H1 (cell line): Measurements from ENCODE around the gene RNF2. TPM values are rescaled to one million over a fixed set of nuclear protein-coding genes. Genes with fewer than 3 reads are reported as not detected.

ENCODE experiments used
- CTCF ChIA-PET: fragments of 300-600 bp; sonication (Branson Sonifier 250); formaldehyde crosslinking; loops from one replicate; lab custom pipeline; 2021; ENCODE audit not compliant: partially characterized antibody; lab: Charles Lee
- POLR2A ChIA-PET: fragments of 300-600 bp; sonication (Branson Sonifier 250); formaldehyde crosslinking; loops from one replicate; lab custom pipeline; 2021; ENCODE audit warnings: inconsistent platforms; ENCODE audit not compliant: partially characterized antibody; lab: Charles Lee
- DNase-seq, 2 experiments: peaks; one replicate each; pipeline versions ENCODE4 v3.0.0 to v3.0.0-alpha.2; 2010 to 2022; ENCODE audit warnings: low spot score in 2 of 2, low read depth in 1 of 2, mixed read lengths in 1 of 2
- FAIRE-seq: peaks from 2 replicates; lab custom pipeline; 2011; peaks lifted over from hg19 to GRCh38; lab: Jason Lieb, UNC
- H2AFZ ChIP-seq: 2 replicates; pipeline ENCODE4 v1.8.1; 2012; ENCODE audit warnings: low read length, inconsistent platforms
- H2AK5ac ChIP-seq: 2 replicates; pipeline ENCODE4 v1.6.1; 2013; ENCODE audit warnings: low read depth, low read length
- H2BK120ac ChIP-seq: replicated peaks from 2 replicates; pipeline ENCODE3; 2013; ENCODE audit warnings: low read depth, low read length, inconsistent platforms
- H2BK12ac ChIP-seq: 2 replicates; pipeline ENCODE4 v1.6.1; 2013; ENCODE audit warnings: low read depth, low read length
- H2BK15ac ChIP-seq: 2 replicates; pipeline ENCODE4 v1.6.1; 2013; ENCODE audit warnings: low read length
- H2BK20ac ChIP-seq: 2 replicates; pipeline ENCODE4 v1.6.1; 2013; ENCODE audit warnings: low read length
- H2BK5ac ChIP-seq: 2 replicates; pipeline ENCODE4 v1.6.1; 2013; ENCODE audit warnings: low read depth, low read length
- H3K14ac ChIP-seq: 2 replicates; pipeline ENCODE4 v1.6.1; 2013; ENCODE audit warnings: inconsistent platforms; ENCODE audit not compliant: insufficient read length
- H3K18ac ChIP-seq: 2 replicates; pipeline ENCODE4 v1.6.1; 2013; ENCODE audit warnings: low read length; ENCODE audit errors: extremely low read depth
- H3K23ac ChIP-seq: 2 replicates; pipeline ENCODE4 v1.6.1; 2013; ENCODE audit warnings: inconsistent platforms; ENCODE audit not compliant: insufficient read length
- H3K23me2 ChIP-seq: 2 replicates; pipeline ENCODE4 v1.6.1; 2013; ENCODE audit warnings: low read depth, low read length
- H3K27ac ChIP-seq: 2 replicates; pipeline ENCODE4 v1.6.1; 2011; ENCODE audit warnings: low read depth, low read length, inconsistent platforms
- H3K27me3 ChIP-seq, 4 experiments: replicated peaks in 1 of 4; 1 replicate in 1 of 4; 2 replicates in 3 of 4; pipeline versions ENCODE4 v1.6.1 to v1.8.1; 2011 to 2013; ENCODE audit warnings: low read length in 3 of 4, mild to moderate bottlenecking in 3 of 4, inconsistent platforms in 2 of 4, mixed read lengths in 2 of 4, moderate library complexity in 1 of 4; ENCODE audit not compliant: control insufficient read depth in 3 of 4, insufficient read depth in 3 of 4; ENCODE audit errors: extremely low read depth in 1 of 4
- H3K36me3 ChIP-seq, 4 experiments: 2 replicates each; pipeline versions ENCODE4 v1.6.1 to v1.8.1; 2011 to 2013; ENCODE audit warnings: mild to moderate bottlenecking in 4 of 4, low read length in 3 of 4, moderate library complexity in 2 of 4, control low read depth in 1 of 4, inconsistent platforms in 1 of 4; ENCODE audit not compliant: insufficient read depth in 4 of 4, control insufficient read depth in 2 of 4
- H3K4ac ChIP-seq: replicated peaks from 2 replicates; pipeline ENCODE3; 2013; ENCODE audit warnings: low read length, low read depth, mixed read lengths, inconsistent platforms; ENCODE audit not compliant: insufficient read length
- H3K4me1 ChIP-seq, 4 experiments: replicated peaks in 1 of 4; 1 replicate in 1 of 4; 2 replicates in 3 of 4; pipeline versions ENCODE4 v1.6.1 to v1.8.1; 2011 to 2013; ENCODE audit warnings: low read length in 3 of 4, inconsistent platforms in 2 of 4, mixed read lengths in 1 of 4; ENCODE audit not compliant: insufficient read depth in 4 of 4, control insufficient read depth in 3 of 4
- H3K4me2 ChIP-seq, 2 experiments: 2 replicates each; pipeline versions ENCODE4 v1.6.1 to v1.8.1; 2011 to 2013; ENCODE audit warnings: low read depth in 2 of 2, low read length in 2 of 2, control low read depth in 1 of 2, inconsistent platforms in 1 of 2, mild to moderate bottlenecking in 1 of 2; ENCODE audit not compliant: insufficient read depth in 1 of 2
- H3K4me3 ChIP-seq, 4 experiments: fragments of 200-600, 300-600 bp in 1 of 4; sonication (generic), shearing (Covaris generic), sonication (Bioruptor Twin) in 1 of 4; 2 replicates each; pipeline versions ENCODE4 v1.5.1 to v1.8.1; 2011 to 2016; ENCODE audit warnings: low read length in 4 of 4, low read depth in 3 of 4, control low read depth in 2 of 4, inconsistent platforms in 2 of 4, mild to moderate bottlenecking in 2 of 4, mixed read lengths in 1 of 4, moderate library complexity in 1 of 4; ENCODE audit not compliant: insufficient read depth in 2 of 4; ENCODE audit errors: extremely low read depth in 1 of 4
- H3K56ac ChIP-seq: replicated peaks from 2 replicates; pipeline ENCODE3; 2013; ENCODE audit warnings: low read depth, mild to moderate bottlenecking, mixed read lengths, low read length, inconsistent platforms; ENCODE audit not compliant: insufficient read length
- H3K79me1 ChIP-seq: 2 replicates; pipeline ENCODE4 v1.6.1; 2013; ENCODE audit warnings: low read depth, low read length, control low read depth
- H3K79me2 ChIP-seq, 2 experiments: 2 replicates each; pipeline versions ENCODE4 v1.6.1 to v1.8.1; 2012 to 2013; ENCODE audit warnings: low read length in 2 of 2, mild to moderate bottlenecking in 2 of 2, inconsistent platforms in 1 of 2; ENCODE audit not compliant: insufficient read depth in 2 of 2, control insufficient read depth in 1 of 2
- H3K9ac ChIP-seq, 4 experiments: replicated peaks in 1 of 4; 1 replicate in 1 of 4; 2 replicates in 3 of 4; pipeline versions ENCODE4 v1.6.1 to v1.8.1; 2011 to 2013; ENCODE audit warnings: low read depth in 3 of 4, low read length in 3 of 4, control low read depth in 2 of 4, mild to moderate bottlenecking in 2 of 4, moderate library complexity in 2 of 4, inconsistent platforms in 1 of 4; ENCODE audit errors: extremely low read depth in 1 of 4
- H3K9me3 ChIP-seq, 2 experiments: 2 replicates each; pipeline versions ENCODE4 v1.6.1 to v1.8.1; 2012 to 2013; ENCODE audit warnings: mild to moderate bottlenecking in 2 of 2, moderate library complexity in 2 of 2, control low read depth in 1 of 2, inconsistent platforms in 1 of 2, low read depth in 1 of 2, low read length in 1 of 2, mixed read lengths in 1 of 2; ENCODE audit not compliant: insufficient read depth in 2 of 2
- H4K20me1 ChIP-seq, 2 experiments: replicated peaks in 1 of 2; 2 replicates each; pipeline versions ENCODE3 to v1.8.1; 2011 to 2013; ENCODE audit warnings: inconsistent platforms in 2 of 2, low read length in 2 of 2, mild to moderate bottlenecking in 1 of 2; ENCODE audit not compliant: insufficient read depth in 2 of 2, control insufficient read depth in 1 of 2
- H4K5ac ChIP-seq: 2 replicates; pipeline ENCODE4 v1.6.1; 2013; ENCODE audit warnings: low read length, low read depth, mixed read lengths, inconsistent platforms; ENCODE audit not compliant: insufficient read length
- H4K8ac ChIP-seq: 2 replicates; pipeline ENCODE4 v1.8.0; 2013; ENCODE audit warnings: mild to moderate bottlenecking, moderate library complexity, low read length, inconsistent platforms; ENCODE audit not compliant: insufficient read depth; ENCODE audit errors: extremely low read depth
- H4K91ac ChIP-seq: replicated peaks from 2 replicates; pipeline ENCODE3; 2013; ENCODE audit warnings: low read length, mixed read lengths, inconsistent platforms; ENCODE audit not compliant: insufficient read length
- ATF2 ChIP-seq: IDR thresholded peaks from 2 replicates; pipeline ENCODE4 v1.6.1; 2012; ENCODE audit warnings: low read length, inconsistent platforms
- BRCA1 ChIP-seq: IDR thresholded peaks from 2 replicates; pipeline ENCODE4 v1.6.1; 2012; ENCODE audit warnings: low read depth, low read length, improper control_type of control experiment
- JUND ChIP-seq: IDR thresholded peaks from 2 replicates; pipeline ENCODE4 v1.6.1; 2011; ENCODE audit warnings: mild to moderate bottlenecking, improper control_type of control experiment, low read length
- KDM5A ChIP-seq: fragments of 200-600 bp; IDR thresholded peaks from 2 replicates; pipeline ENCODE4 v1.7.1; 2012; ENCODE audit warnings: mild to moderate bottlenecking, low read length, inconsistent platforms, mixed read lengths
- NANOG ChIP-seq: IDR thresholded peaks from 2 replicates; pipeline ENCODE4 v1.6.1; 2011; ENCODE audit warnings: low read length, low read depth, mild to moderate bottlenecking, inconsistent platforms; ENCODE audit not compliant: insufficient read depth, poor library complexity, severe bottlenecking
- ZNF274 ChIP-seq: IDR thresholded peaks from 2 replicates; pipeline ENCODE4 v1.7.0; 2012; ENCODE audit warnings: low read length, borderline replicate concordance; ENCODE audit errors: extremely low read depth
- polyA plus RNA-seq, 7 experiments: library from polyadenylated mRNA; depleted of rRNA in 3 of 7; stranded (reverse) in 5 of 7; unstranded in 2 of 7; fragments of >200 nt in 5 of 7; fragments of 200-250 nt in 2 of 7; gene quantifications; 1 replicate in 5 of 7; 2 replicates in 1 of 7; 4 replicates in 1 of 7; pipeline versions ENCODE4 v1.2.1 to v1.2.3, GENCODE V29; 2011 to 2013; ENCODE audit warnings: missing spikeins in 2 of 7, mixed read lengths in 2 of 7
- total RNA-seq: library from RNA; stranded (reverse); fragmentation: NEBNext Ultra II Directional; extraction: Animal tissue kit (Norgen Biotek cat#: 25700); gene quantifications from 2 replicates; pipeline ENCODE4 v1.2.1, GENCODE V29; 2021

The RNF2 gene
- total and polyA plus RNA-seq, 2 of the 8 experiments (the other 6 are each of a cell fraction or from before 2014, with no cell fraction given): 28.9 to 58.9 TPM

GRCh38 chr1:185074307-185074706 is 28.9 kb downstream of the RNF2 start:
- no peak overlapping the region for H3K4ac ChIP-seq
- no peak overlapping the region for H3K27ac ChIP-seq
- H2AK5ac ChIP-seq: no peak overlapping the region
- no peak overlapping the region for H3K56ac ChIP-seq
- ChIA-PET CTCF (interaction anchor here (1.0 kb wide), 1 partner anchor 10 kb away, joined by 3 read pairs; no protein-coding TSS in a partner anchor), POLR2A (interaction anchor here (0.7 to 1.4 kb wide), 2 partner anchors 27 to 30 kb away, joined by 3 to 4 read pairs; no protein-coding TSS in a partner anchor)
- H2BK120ac ChIP-seq: no peak overlapping the region
- peaks cover 0 to 2% of the 10 kb centered on the region in 2 experiments for H4K20me1 ChIP-seq
- peaks cover 3% of the 10 kb centered on the region; the same call in 1 of the 2 replicates for H3K79me1 ChIP-seq
- H3K4me1 ChIP-seq: peaks cover 0 to 24% (median 6%) of the 10 kb centered on the region in 4 experiments; a peak in 6 of 7 replicates
- H3K27me3 ChIP-seq: no peaks in the 10 kb centered on the region
- H2BK15ac ChIP-seq: no peak overlapping the region
- peaks cover 0 to 4% (median 1%) of the 10 kb centered on the region in 4 experiments; a peak in 1 of 8 replicates for H3K36me3 ChIP-seq
- H4K5ac ChIP-seq: no peak overlapping the region
- H2BK12ac ChIP-seq: no peak overlapping the region
- H4K91ac ChIP-seq: no peak overlapping the region
- no peak overlapping the region for H3K23ac ChIP-seq
- no peak overlapping the region for H3K18ac ChIP-seq
- DNase-seq (no peak), FAIRE-seq (no peak)
- no peak overlapping the region for H4K8ac ChIP-seq
- H2AFZ ChIP-seq: no peak overlapping the region
- no peak overlapping the region for H2BK20ac ChIP-seq
- H3K79me2 ChIP-seq: peaks cover 7 to 96% of the 10 kb centered on the region in 2 experiments; a peak in 3 of 4 replicates
- H3K9ac ChIP-seq: no peak overlapping the region
- no peak for TF ChIP-seq BRCA1
- TF ChIP-seq NANOG: no peak
- no peak for TF ChIP-seq ZNF274
- no peak for TF ChIP-seq ATF2
- 0 out of 2 replicates have a peak, but pooled peaks have one; percentile 36 for TF ChIP-seq JUND
- TF ChIP-seq KDM5A: no peak
- no peak overlapping the region for H3K14ac ChIP-seq
- H3K23me2 ChIP-seq: no peaks in the 10 kb centered on the region
- H3K4me2 ChIP-seq: peak overlapping the region; percentile 51 to 55
- no peak overlapping the region for H2BK5ac ChIP-seq
- peak overlapping the region in 1 of 4 experiments; percentile 31; a peak in 1 of 8 replicates for H3K4me3 ChIP-seq
- no peaks in the 10 kb centered on the region for H3K9me3 ChIP-seq
